Nephron (organoid): ENCODE data around the gene ATF3.

ENCODE experiments used
- H3K27ac Mint-ChIP-seq, 3 experiments: 2 replicates each; pipeline ENCODE4 v1.8.0; 2020; ENCODE audit warnings: mixed read lengths in 3 of 3, mild to moderate bottlenecking in 2 of 3, moderate library complexity in 1 of 3
- H3K27me3 Mint-ChIP-seq: 2 replicates; pipeline ENCODE4 v1.8.0; 2021; ENCODE audit warnings: low read depth, mild to moderate bottlenecking, moderate library complexity, mixed read lengths
- H3K36me3 Mint-ChIP-seq: 2 replicates; pipeline ENCODE4 v1.8.0; 2020; ENCODE audit warnings: low read depth, mixed read lengths
- H3K4me1 Mint-ChIP-seq: 2 replicates; pipeline ENCODE4 v1.8.0; 2020; ENCODE audit warnings: mixed read lengths
- H3K4me3 Mint-ChIP-seq, 3 experiments: 2 replicates each; pipeline ENCODE4 v1.8.0; 2020; ENCODE audit warnings: mild to moderate bottlenecking in 3 of 3, mixed read lengths in 3 of 3, moderate library complexity in 2 of 3
- H3K9me3 Mint-ChIP-seq: 2 replicates; pipeline ENCODE4 v1.8.0; 2020; ENCODE audit warnings: mixed read lengths
- CTCF ChIP-seq, 3 experiments: fragments of 200-600 bp; sonication (generic); IDR thresholded peaks; one replicate each; pipeline ENCODE4 v1.5.0; 2021; ENCODE audit warnings: antibody characterized with exemption in 3 of 3; ENCODE audit not compliant: unreplicated experiment in 3 of 3

Gene ATF3

DNA sequence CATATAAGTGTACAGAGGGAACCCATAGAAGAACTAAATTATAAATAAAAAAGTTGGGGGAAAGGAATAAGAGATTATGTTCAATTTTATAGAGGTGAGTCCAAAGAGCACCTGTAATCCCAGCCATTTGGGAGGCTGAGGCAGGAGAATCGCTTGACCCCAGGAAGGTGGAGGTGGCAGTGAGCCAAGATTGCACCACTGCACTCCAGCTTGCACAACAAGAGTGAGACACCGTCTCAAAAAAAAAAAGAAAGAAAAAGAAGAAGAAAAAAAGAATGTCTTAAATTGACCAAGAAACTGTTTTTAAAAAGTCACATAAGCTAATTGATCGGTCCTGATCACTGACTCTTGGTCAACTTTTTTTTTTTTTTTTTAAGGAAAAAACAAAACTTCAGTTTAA, 19.1 kb upstream of the ATF3 start:
- Mint-ChIP-seq H3K9me3 (no peaks in the 10 kb centered on the region), H3K27me3 (peaks cover 27% of the 10 kb centered on the region), H3K36me3 (no peaks in the 10 kb centered on the region), H3K4me3 (no peak overlapping the region), H3K4me1 (peaks cover 4% of the 10 kb centered on the region), H3K27ac (no peak overlapping the region)
- no peak for TF ChIP-seq CTCF (IDR thresholded peaks at IDR 0.05; ENCODE audit: unreplicated experiment in 3 of 3)

GRCh38 chr1:212591922-212592321, 16.6 kb upstream of the ATF3 start:
- Mint-ChIP-seq H3K36me3 (no peaks in the 10 kb centered on the region), H3K4me1 (peaks cover 13% of the 10 kb centered on the region), H3K9me3 (no peaks in the 10 kb centered on the region), H3K27me3 (peaks cover 25% of the 10 kb centered on the region), H3K27ac (no peak overlapping the region), H3K4me3 (no peak overlapping the region)
- TF ChIP-seq CTCF (IDR thresholded peaks at IDR 0.05; ENCODE audit: unreplicated experiment in 3 of 3): no peak

DNA sequence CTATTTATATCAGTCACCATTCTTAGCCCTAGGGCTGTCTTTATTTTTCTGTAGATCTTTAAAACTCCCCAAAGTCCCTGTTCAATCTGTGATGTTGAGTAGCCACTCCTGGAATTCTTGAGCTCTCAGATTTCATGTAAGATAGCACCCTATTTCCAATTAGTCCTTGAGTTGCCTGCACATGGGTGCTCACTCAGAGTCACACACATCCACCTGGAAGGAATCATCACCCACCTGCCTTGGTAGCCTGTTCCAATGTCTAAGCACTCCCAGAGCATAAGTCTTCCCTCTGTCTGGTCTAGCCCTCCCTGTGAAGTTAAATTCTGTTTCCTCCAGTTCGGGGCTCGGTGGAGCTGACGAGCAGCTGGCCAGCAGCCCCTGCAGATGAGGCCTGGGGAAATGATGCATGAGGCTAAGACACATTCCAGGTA, 14.7 kb upstream of the ATF3 start:
- Mint-ChIP-seq H3K9me3 (no peaks in the 10 kb centered on the region), H3K36me3 (no peaks in the 10 kb centered on the region), H3K27ac (peak overlapping the region in 2 of 3 experiments; percentile 35 to 57), H3K4me3 (no peak overlapping the region), H3K4me1 (peaks cover 9% of the 10 kb centered on the region), H3K27me3 (peaks cover 20% of the 10 kb centered on the region)
- no peak for TF ChIP-seq CTCF (IDR thresholded peaks at IDR 0.05; ENCODE audit: unreplicated experiment in 3 of 3)

GRCh38 chr1:212594640-212595039, 13.9 kb upstream of the ATF3 start:
- no peaks in the 10 kb centered on the region for H3K36me3 Mint-ChIP-seq
- no peaks in the 10 kb centered on the region for H3K9me3 Mint-ChIP-seq
- no peak overlapping the region for H3K27ac Mint-ChIP-seq
- peaks cover 24% of the 10 kb centered on the region for H3K27me3 Mint-ChIP-seq
- no peak for TF ChIP-seq CTCF (IDR thresholded peaks at IDR 0.05; ENCODE audit: unreplicated experiment in 3 of 3)
- H3K4me1 Mint-ChIP-seq: peaks cover 9% of the 10 kb centered on the region
- H3K4me3 Mint-ChIP-seq: no peak overlapping the region

GRCh38 chr1:212595229-212595628, 13.3 kb upstream of the ATF3 start:
- Mint-ChIP-seq H3K4me1 (peaks cover 9% of the 10 kb centered on the region), H3K9me3 (no peaks in the 10 kb centered on the region), H3K4me3 (no peak overlapping the region), H3K36me3 (no peaks in the 10 kb centered on the region), H3K27ac (no peak overlapping the region), H3K27me3 (peaks cover 29% of the 10 kb centered on the region)
- TF ChIP-seq CTCF (IDR thresholded peaks at IDR 0.05; ENCODE audit: unreplicated experiment in 3 of 3): no peak

DNA sequence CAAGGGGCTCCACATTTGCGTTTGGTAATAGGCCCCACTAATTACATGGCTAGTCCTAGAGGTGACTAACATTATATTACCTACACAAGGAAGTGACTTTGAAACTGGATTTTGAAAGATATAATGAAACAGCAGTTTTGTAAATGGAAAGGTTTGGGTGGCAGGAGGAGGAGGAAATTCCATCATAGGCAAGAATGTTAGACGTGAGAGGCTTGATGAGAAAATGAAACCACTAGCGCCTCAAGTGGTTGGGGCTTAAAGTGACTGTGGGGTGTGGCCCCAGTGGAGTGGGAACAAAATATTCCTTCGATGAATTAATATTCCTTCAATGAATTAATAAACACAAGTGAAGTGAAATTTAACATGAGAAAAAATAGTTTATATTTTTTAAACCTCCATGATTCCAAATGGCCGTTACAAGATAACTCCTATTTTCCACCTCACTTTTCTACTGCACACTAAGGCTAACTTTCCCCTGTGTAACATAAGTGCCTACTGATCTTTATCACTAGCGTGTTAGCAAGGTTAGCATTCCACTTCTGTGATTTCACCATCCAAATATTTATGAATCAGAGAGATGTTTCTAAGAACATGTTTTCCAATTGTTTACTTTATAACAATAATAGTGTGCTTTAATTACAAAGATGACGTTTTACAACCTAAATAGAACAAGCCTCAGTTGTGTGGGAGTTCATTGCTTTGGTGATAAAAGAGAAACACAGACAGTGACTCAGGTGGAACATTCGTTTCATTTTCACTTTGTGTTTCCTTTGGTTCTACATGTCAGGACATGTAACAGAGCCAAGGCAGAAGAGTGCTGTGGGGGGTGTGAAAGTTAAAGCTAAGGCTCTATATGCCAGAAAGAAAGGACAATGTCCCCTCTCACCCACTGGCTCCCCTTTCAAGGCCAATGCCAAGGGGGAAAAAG, 12.5 kb upstream of the ATF3 start:
- Mint-ChIP-seq H3K27me3 (peaks cover 37% of the 10 kb centered on the region), H3K36me3 (no peaks in the 10 kb centered on the region), H3K9me3 (no peaks in the 10 kb centered on the region), H3K27ac (peak overlapping the region in 1 of 3 experiments; percentile 15), H3K4me3 (no peak overlapping the region), H3K4me1 (peaks cover 9% of the 10 kb centered on the region)
- peak; percentile 14 to 26 (median 23) for TF ChIP-seq CTCF (IDR thresholded peaks at IDR 0.05; ENCODE audit: unreplicated experiment in 3 of 3)
